Fibroblast of lung (primary cell): ENCODE results near the gene JUN. TPM values are rescaled to one million over a fixed set of nuclear protein-coding genes. Genes with fewer than 3 reads are reported as not detected.

ENCODE experiments used
- DNase-seq, 2 donors: peaks; one replicate each; pipeline versions ENCODE4 v3.0.0 to v3.0.0-alpha.2; 2010; ENCODE audit warnings: low read depth in 2 of 2
- H2AFZ ChIP-seq: 2 replicates; pipeline ENCODE4 v1.5.1; 2012; ENCODE audit warnings: low read length, control low read depth, inconsistent platforms
- H3K27ac ChIP-seq: 2 replicates; pipeline ENCODE4 v1.5.1; 2011; ENCODE audit warnings: low read length, control low read depth; ENCODE audit not compliant: insufficient read depth
- H3K27me3 ChIP-seq: 2 replicates; pipeline ENCODE4 v1.5.1; 2011; ENCODE audit warnings: mild to moderate bottlenecking, low read length; ENCODE audit not compliant: control insufficient read depth, insufficient read depth
- H3K36me3 ChIP-seq: 2 replicates; pipeline ENCODE4 v1.5.1; 2011; ENCODE audit warnings: low read length; ENCODE audit not compliant: control insufficient read depth, insufficient read depth
- H3K4me1 ChIP-seq: 2 replicates; pipeline ENCODE4 v1.5.1; 2011; ENCODE audit warnings: low read length; ENCODE audit not compliant: control insufficient read depth, insufficient read depth; ENCODE audit errors: extremely low read depth
- H3K4me2 ChIP-seq: 2 replicates; pipeline ENCODE4 v1.5.1; 2011; ENCODE audit warnings: low read length, control low read depth; ENCODE audit not compliant: insufficient read depth; ENCODE audit errors: extremely low read depth
- H3K4me3 ChIP-seq, 4 experiments: fragments of 200-600 bp in 1 of 4; sonication (generic) in 1 of 4; replicated peaks in 1 of 4; 2 replicates each; pipeline ENCODE4 v1.5.1; 2011 to 2016; ENCODE audit warnings: low read length in 4 of 4, low read depth in 3 of 4, mild to moderate bottlenecking in 3 of 4, control low read depth in 2 of 4, inconsistent platforms in 1 of 4, mixed read lengths in 1 of 4; ENCODE audit not compliant: insufficient read depth in 1 of 4; ENCODE audit errors: control extremely low read depth in 1 of 4
- H3K79me2 ChIP-seq: 2 replicates; pipeline ENCODE4 v1.5.1; 2012; ENCODE audit warnings: mild to moderate bottlenecking, low read length, inconsistent platforms; ENCODE audit not compliant: control insufficient read depth, insufficient read depth
- H3K9ac ChIP-seq: 2 replicates; pipeline ENCODE4 v1.5.1; 2011; ENCODE audit warnings: mild to moderate bottlenecking, low read length, control low read depth; ENCODE audit not compliant: insufficient read depth
- H3K9me3 ChIP-seq: 2 replicates; pipeline ENCODE4 v1.5.1; 2012; ENCODE audit warnings: low read depth, low read length; ENCODE audit not compliant: control insufficient read depth, insufficient read depth
- H4K20me1 ChIP-seq: 2 replicates; pipeline ENCODE4 v1.5.1; 2011; ENCODE audit warnings: low read length; ENCODE audit not compliant: control insufficient read depth, insufficient read depth; ENCODE audit errors: extremely low read depth
- EZH2 ChIP-seq: IDR thresholded peaks from 2 replicates; pipeline ENCODE4 v1.5.1; 2012; ENCODE audit warnings: low read length, control low read depth, mild to moderate bottlenecking; ENCODE audit errors: missing control alignments
- polyA plus RNA-seq, 2 donors: library from polyadenylated mRNA; depleted of rRNA in 1 of 2; stranded (reverse) in 1 of 2; unstranded in 1 of 2; fragments of >200 nt; gene quantifications; 2 replicates each; pipeline ENCODE4 v1.2.1, GENCODE V29; 2011 to 2012; ENCODE audit warnings: missing spikeins in 1 of 2
- total RNA-seq: library from RNA; depleted of rRNA; stranded (reverse); fragments of >200 nt; gene quantifications from 2 replicates; pipeline ENCODE4 v1.2.1, GENCODE V29; 2014
- TF ChIP-seq, protein P1 (sequence below), 2 donors: IDR thresholded peaks in 1 of 2; conservative IDR thresholded peaks in 1 of 2; 1 replicate in 1 of 2; 2 replicates in 1 of 2; pipeline ENCODE4 v1.5.1; 2011 to 2012; ENCODE audit warnings: low read length in 2 of 2, control low read depth in 1 of 2, inconsistent platforms in 1 of 2, low read depth in 1 of 2, mild to moderate bottlenecking in 1 of 2

JUN gene
- total and polyA plus RNA-seq, 2 donors (not counting 1 experiment from before 2014, with no cell fraction given) = 22.6 to 145 TPM

DNA sequence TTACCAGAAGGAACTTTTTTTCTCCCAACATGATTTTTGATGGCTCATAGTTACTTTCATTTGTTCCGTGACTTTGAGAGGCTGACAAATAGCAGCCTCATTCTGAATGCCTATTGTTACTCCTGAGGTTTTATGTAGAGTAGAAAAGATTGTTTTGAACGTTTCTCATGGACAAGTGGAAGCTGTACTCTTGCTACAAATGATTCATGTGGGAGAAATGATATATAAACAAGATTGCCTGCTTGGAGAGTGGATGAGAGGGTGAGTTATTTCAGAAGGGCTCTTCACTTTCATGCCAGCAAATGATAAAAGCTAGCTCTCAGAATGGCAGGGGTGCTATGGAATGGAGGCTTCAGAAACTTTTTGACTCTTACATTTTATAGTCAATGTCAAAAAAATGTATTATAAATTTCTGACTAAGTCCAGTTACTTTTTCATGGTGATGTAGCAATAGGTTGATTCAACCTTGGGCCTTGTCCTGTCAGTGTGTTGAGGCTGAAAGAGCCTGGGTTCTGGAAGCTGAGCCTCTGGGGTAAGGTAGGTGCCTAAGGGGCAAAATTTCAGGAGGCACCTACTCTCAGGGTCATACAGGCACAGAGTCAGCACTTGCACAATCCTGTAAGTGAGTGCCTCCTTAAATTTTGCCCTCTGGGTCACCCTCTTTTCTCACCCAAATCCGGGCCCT, 19.4 kb downstream of the JUN start:
- H3K79me2 ChIP-seq = no peaks in the 10 kb centered on the region
- H3K27me3 ChIP-seq = no peaks in the 10 kb centered on the region
- H2AFZ ChIP-seq = no peak overlapping the region
- H4K20me1 ChIP-seq = no peaks in the 10 kb centered on the region
- TF ChIP-seq, protein P1, sequence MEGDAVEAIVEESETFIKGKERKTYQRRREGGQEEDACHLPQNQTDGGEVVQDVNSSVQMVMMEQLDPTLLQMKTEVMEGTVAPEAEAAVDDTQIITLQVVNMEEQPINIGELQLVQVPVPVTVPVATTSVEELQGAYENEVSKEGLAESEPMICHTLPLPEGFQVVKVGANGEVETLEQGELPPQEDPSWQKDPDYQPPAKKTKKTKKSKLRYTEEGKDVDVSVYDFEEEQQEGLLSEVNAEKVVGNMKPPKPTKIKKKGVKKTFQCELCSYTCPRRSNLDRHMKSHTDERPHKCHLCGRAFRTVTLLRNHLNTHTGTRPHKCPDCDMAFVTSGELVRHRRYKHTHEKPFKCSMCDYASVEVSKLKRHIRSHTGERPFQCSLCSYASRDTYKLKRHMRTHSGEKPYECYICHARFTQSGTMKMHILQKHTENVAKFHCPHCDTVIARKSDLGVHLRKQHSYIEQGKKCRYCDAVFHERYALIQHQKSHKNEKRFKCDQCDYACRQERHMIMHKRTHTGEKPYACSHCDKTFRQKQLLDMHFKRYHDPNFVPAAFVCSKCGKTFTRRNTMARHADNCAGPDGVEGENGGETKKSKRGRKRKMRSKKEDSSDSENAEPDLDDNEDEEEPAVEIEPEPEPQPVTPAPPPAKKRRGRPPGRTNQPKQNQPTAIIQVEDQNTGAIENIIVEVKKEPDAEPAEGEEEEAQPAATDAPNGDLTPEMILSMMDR (conservative IDR thresholded peaks at IDR 0.05 in 1 of 2, IDR thresholded peaks at IDR 0.05 in 1 of 2; ENCODE audit: low read depth in 1 of 2, low read length in 2 of 2) = no peak
- TF ChIP-seq EZH2 = no peak
- no peak overlapping the region for H3K9ac ChIP-seq
- no peak overlapping the region for H3K4me3 ChIP-seq
- H3K36me3 ChIP-seq = peaks cover 1% of the 10 kb centered on the region
- peak; percentile 72 to 96 for DNase-seq
- H3K4me2 ChIP-seq = peak overlapping the region; percentile 78
- H3K9me3 ChIP-seq = no peaks in the 10 kb centered on the region
- peaks cover 29% of the 10 kb centered on the region for H3K4me1 ChIP-seq
- peak overlapping the region; percentile 75 for H3K27ac ChIP-seq

- Histone ChIP-seq H3K79me2 (no peaks in the 10 kb centered on the region), H3K36me3 (no peaks in the 10 kb centered on the region), H4K20me1 (no peaks in the 10 kb centered on the region), H3K4me1 (peaks cover 26% of the 10 kb centered on the region), H3K27me3 (no peaks in the 10 kb centered on the region), H3K9me3 (no peaks in the 10 kb centered on the region), H3K9ac (no peak overlapping the region), H3K27ac (peak overlapping the region; percentile 68), H3K4me3 (no peak overlapping the region), H3K4me2 (peak overlapping the region; percentile 78), H2AFZ (no peak overlapping the region)
- DNase-seq = peak; percentile 52 to 94
- TF ChIP-seq, protein P1 (conservative IDR thresholded peaks at IDR 0.05 in 1 of 2, IDR thresholded peaks at IDR 0.05 in 1 of 2; ENCODE audit: low read depth in 1 of 2, low read length in 2 of 2) = no peak
- no peak for TF ChIP-seq EZH2
These were observed 20.6 kb downstream of the JUN start for GRCh38 chr1:58763214-58763613.

DNA sequence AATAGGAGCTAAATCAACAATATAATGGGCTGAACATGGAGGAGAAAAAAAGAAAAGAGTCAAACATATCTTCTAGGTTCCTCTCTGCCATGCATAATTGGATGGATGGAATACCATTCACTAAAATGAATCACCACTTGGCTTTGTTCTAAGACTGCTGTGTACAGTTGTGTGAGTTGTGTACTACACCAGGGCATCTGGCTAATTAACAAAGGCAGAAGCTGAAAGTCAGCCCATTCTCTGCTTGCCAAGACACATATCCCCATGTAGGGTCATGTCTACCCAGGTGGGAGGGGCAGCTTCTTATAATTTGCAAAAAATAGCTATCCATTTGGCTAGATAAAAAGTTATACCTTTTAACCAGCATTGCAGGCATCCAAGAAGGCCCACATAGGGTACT, 21.0 kb downstream of the JUN start:
- peak; percentile 50 to 91 for DNase-seq
- Histone ChIP-seq H3K36me3 (no peaks in the 10 kb centered on the region), H2AFZ (no peak overlapping the region), H3K27ac (peak overlapping the region; percentile 68), H3K9ac (no peak overlapping the region), H4K20me1 (no peaks in the 10 kb centered on the region), H3K27me3 (no peaks in the 10 kb centered on the region), H3K4me2 (peak overlapping the region; percentile 78), H3K4me3 (no peak overlapping the region), H3K9me3 (no peaks in the 10 kb centered on the region), H3K4me1 (peaks cover 26% of the 10 kb centered on the region), H3K79me2 (no peaks in the 10 kb centered on the region)
- TF ChIP-seq, protein P1 (conservative IDR thresholded peaks at IDR 0.05 in 1 of 2, IDR thresholded peaks at IDR 0.05 in 1 of 2; ENCODE audit: low read depth in 1 of 2, low read length in 2 of 2) = no peak
- TF ChIP-seq EZH2 = no peak
